Measurements from ENCODE around the gene HOXA6. TPM values are rescaled to one million over a fixed set of nuclear protein-coding genes. Genes with fewer than 3 reads are reported as not detected.
A peak's percentile ranks its signal among the peaks of the same experiment; 100 is the strongest.

The HOXA6 gene
- 10 to 100 TPM in 6 of 8 experiments, 1 to 10 TPM in 2; 4.4 to 52.8 (median 23.7) TPM for total RNA-seq

DNA sequence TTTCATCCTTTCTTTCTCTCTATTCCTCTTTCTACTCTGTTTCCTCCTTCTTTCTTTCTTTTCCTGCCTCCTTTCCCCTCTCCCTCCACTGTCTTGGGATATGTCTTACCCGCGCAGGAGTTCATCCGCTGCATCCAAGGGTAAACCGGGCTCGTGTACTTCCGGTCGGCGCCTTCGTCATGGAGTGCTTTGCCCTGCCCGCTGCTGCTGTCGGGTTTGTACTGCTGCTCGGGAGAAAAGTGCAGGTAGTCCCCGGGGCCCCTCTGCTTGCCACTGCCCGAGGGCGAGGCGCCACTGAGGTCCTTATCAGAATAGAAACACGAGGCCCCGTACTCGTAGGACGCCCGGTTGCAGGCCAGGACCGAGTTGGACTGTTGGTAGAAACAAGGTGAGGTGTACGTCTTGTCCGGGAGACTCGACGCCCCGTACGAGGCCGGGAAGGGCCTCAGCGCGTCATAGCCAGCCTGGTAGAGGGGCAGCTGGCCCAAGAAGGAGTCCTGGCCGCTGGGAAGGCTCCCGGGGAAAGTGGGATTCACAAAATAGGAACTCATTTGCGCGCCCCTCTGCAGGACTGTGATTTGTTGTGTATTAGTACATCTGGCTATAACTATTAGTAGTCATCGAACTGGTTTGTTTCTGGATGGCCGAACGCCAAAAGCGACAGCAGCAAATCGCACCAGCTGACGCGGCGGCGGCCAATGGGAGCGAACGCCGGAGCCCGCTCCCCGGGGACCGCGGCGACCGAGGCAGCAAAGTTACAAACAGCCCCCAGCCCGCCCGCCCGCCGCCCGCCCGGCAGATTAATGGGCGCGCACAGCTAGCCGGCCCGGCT, at the start of gene HOXA6:
HOXA6 (minus strand) TSS at position 576 of the 832 bp plus-strand sequence; CDS start at position 551, 25 bp downstream.
- peak within 1 kb of the TSS; percentile 24 to 63 (median 47) for H3K4me3 ChIP-seq
- in situ Hi-C loops (cut with MboI; ENCODE audit: low pct_unique_long_range_greater_than_20kb in 2 of 9, low sequenced_read_pairs in 9 of 9, unreplicated experiment in 9 of 9), result loop anchor here in 2 of 9 experiments (10.0 kb wide), 1 partner anchor 293 kb away; no protein-coding TSS in a partner anchor
- peak within 1 kb of the TSS in 1 of 2 donors; percentile 90 for H3K27ac ChIP-seq

GRCh38 chr7:27196287-27196767, 48.8 kb upstream of the HOXA6 start:
- no peak overlapping the region for H3K27ac ChIP-seq
- 0 to 13% (median 0%) methylated on average over 1 to 6 of the region's 6 CpGs for WGBS, 10 experiments
- H3K4me3 ChIP-seq, result no peak overlapping the region
- H3K4me1 ChIP-seq (replicated peaks in 1 of 2), result peaks cover 0 to 3% of the 10 kb centered on the region in 2 donors
- in situ Hi-C loops (cut with MboI; ENCODE audit: low pct_unique_long_range_greater_than_20kb in 2 of 9, low sequenced_read_pairs in 9 of 9, unreplicated experiment in 9 of 9), result loop anchor here in 6 of 9 experiments (10.0 to 25.0 kb wide), 6 partner anchors 591 to 1334 kb away; no protein-coding TSS in a partner anchor
- peak in 1 of 8 experiments; percentile 10 for ATAC-seq (replicated peaks in 6 of 8)

More for the DNA sequence above, at the start of gene HOXA6:
- 7 to 91% (median 80%) methylated on average over 3 to 25 of the region's 63 CpGs; no CpG with 5 or more reads in 1 of the 10 experiments for WGBS, 10 experiments
- peak in 3 of 8 experiments; percentile 2 to 34 (median 34) for ATAC-seq (replicated peaks in 6 of 8)
- H3K4me1 ChIP-seq (replicated peaks in 1 of 2), result peaks cover 9 to 38% of the 10 kb centered on the region in 2 donors

GRCh38 chr7:27194686-27195379, 47.3 kb upstream of the HOXA6 start:
- Histone ChIP-seq H3K4me3 (no peak overlapping the region), H3K27ac (no peak overlapping the region), H3K4me1 (replicated peaks in 1 of 2) (peaks cover 0 to 3% of the 10 kb centered on the region in 2 donors)
- 14 to 93% (median 48%) methylated on average over 3 to 9 of the region's 9 CpGs for WGBS, 10 experiments
- ATAC-seq (replicated peaks in 6 of 8), result no peak
- in situ Hi-C loops (cut with MboI; ENCODE audit: low pct_unique_long_range_greater_than_20kb in 2 of 9, low sequenced_read_pairs in 9 of 9, unreplicated experiment in 9 of 9), result loop anchor here in 6 of 9 experiments (10.0 to 25.0 kb wide), 6 partner anchors 592 to 1333 kb away; no protein-coding TSS in a partner anchor

DNA sequence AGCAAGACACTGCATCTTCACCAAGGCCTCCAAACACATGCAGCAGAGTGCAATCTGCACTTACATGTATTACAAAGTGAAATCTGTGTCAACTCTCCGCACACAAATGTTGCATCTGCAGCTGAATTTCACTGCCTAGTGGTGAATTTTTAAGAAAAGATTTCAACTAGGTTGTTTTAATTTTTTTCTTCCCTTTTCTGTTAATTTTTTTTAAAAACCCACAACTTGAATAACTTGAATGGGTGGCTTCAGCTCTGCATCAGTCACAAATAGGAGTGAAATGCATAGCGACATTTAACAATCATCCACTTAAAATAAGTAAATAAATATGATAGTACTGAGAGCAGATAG, 46.4 kb upstream of the HOXA6 start:
- Histone ChIP-seq H3K27ac (no peak overlapping the region), H3K4me1 (replicated peaks in 1 of 2) (peaks cover 0 to 4% of the 10 kb centered on the region in 2 donors), H3K4me3 (no peak overlapping the region)
- in situ Hi-C loops (cut with MboI; ENCODE audit: low pct_unique_long_range_greater_than_20kb in 2 of 9, low sequenced_read_pairs in 9 of 9, unreplicated experiment in 9 of 9), result loop anchor here in 6 of 9 experiments (10.0 to 25.0 kb wide), 6 partner anchors 593 to 1332 kb away; no protein-coding TSS in a partner anchor
- 0 to 100% (median 28%) methylated on average over 1 to 2 of the region's 2 CpGs; no CpG with 5 or more reads in 1 of the 10 experiments for WGBS, 10 experiments
- no peak for ATAC-seq (replicated peaks in 6 of 8)

DNA sequence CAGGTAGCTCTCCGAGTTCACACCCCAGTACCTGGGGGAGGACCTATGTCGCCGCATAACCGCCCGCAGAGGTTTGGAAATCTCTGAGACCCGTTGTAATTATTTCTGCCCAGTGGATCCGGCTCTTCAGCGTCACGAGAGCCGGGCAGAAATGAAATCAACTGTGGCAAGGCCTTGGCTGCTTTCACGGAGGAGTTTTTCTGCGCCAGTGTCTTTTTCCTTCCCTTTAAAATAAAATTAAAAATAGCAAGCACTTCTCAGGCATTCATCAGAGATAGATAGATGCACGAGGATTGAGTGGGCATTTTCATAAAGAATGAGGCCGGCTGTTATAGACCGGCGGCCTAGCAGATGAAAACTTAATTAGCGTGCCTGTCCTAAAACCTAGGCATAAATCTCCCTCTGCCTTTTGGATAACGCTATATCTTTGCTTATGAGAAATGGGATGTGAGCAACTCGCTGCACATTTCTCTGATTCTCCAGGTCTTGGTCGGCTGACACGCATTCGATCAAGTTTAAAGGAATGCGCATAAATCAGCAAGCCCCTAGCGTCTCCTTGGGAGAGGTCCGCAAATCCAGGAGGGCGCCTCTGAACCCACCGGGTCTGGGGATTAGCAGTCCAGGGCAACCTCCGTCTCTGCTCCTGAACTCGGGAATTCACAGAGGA, 45.9 kb upstream of the HOXA6 start:
- Histone ChIP-seq H3K4me3 (no peak overlapping the region), H3K4me1 (replicated peaks in 1 of 2) (peaks cover 0 to 9% of the 10 kb centered on the region in 2 donors), H3K27ac (no peak overlapping the region)
- no peak for ATAC-seq (replicated peaks in 6 of 8)
- 0 to 93% (median 20%) methylated on average over 1 to 17 of the region's 29 CpGs; no CpG with 5 or more reads in 1 of the 10 experiments for WGBS, 10 experiments
- in situ Hi-C loops (cut with MboI; ENCODE audit: low pct_unique_long_range_greater_than_20kb in 2 of 9, low sequenced_read_pairs in 9 of 9, unreplicated experiment in 9 of 9), result loop anchor here in 6 of 9 experiments (10.0 to 25.0 kb wide), 6 partner anchors 594 to 1331 kb away; no protein-coding TSS in a partner anchor

GRCh38 chr7:27192546-27193334, 45.2 kb upstream of the HOXA6 start:
- no peak overlapping the region for H3K4me3 ChIP-seq
- in situ Hi-C loops (cut with MboI; ENCODE audit: low pct_unique_long_range_greater_than_20kb in 2 of 9, low sequenced_read_pairs in 9 of 9, unreplicated experiment in 9 of 9), result loop anchor here in 6 of 9 experiments (10.0 to 25.0 kb wide), 6 partner anchors 595 to 1330 kb away; no protein-coding TSS in a partner anchor
- peak; percentile 6 to 64 (median 36) for ATAC-seq (replicated peaks in 6 of 8)
- WGBS, 10 experiments, result 0 to 95% (median 3%) methylated on average over 4 to 22 of the region's 78 CpGs; no CpG with 5 or more reads in 4 of the 10 experiments
- peaks cover 0 to 10% of the 10 kb centered on the region in 2 donors for H3K4me1 ChIP-seq (replicated peaks in 1 of 2)
- no peak overlapping the region for H3K27ac ChIP-seq

DNA sequence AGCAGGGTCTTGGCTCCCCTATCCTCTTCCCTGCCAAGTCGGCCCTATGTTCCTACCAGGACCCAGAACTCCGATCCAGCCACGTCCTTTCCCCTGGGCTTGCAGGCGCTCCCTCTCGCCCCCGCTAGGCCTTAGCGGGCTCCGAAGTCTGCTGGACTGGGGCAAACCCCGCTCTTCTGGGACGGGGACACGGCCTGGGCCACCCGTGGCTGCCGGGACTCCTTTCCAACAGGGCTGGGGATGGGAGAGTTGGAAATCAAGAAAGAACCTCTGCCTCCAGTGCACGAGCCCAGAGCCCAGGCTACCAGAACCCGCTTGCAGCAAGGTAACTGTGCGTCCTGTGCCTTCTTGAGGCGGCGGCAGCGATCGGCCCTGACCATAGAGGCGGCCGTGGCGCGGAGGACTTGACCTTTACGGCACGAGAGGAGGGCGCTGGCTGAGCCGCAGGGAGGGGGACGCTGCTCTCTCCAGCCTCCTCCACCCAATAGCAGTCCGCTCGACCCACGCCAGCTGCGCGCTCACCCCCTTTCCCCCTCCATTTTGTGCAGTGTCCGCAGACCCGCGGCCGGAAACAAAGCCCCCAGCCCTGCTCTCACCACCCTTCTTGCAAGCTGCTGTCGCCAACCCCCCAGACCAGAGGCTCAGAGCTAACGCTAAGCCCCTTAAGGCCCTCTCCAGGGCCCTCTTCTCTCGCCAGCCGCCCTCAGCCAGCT, 44.4 kb upstream of the HOXA6 start:
- Histone ChIP-seq H3K4me1 (replicated peaks in 1 of 2) (peaks cover 0 to 10% of the 10 kb centered on the region in 2 donors), H3K4me3 (no peak overlapping the region), H3K27ac (no peak overlapping the region)
- in situ Hi-C loops (cut with MboI; ENCODE audit: low pct_unique_long_range_greater_than_20kb in 2 of 9, low sequenced_read_pairs in 9 of 9, unreplicated experiment in 9 of 9), result loop anchor here in 6 of 9 experiments (10.0 to 25.0 kb wide), 6 partner anchors 595 to 1330 kb away; no protein-coding TSS in a partner anchor
- ATAC-seq (replicated peaks in 6 of 8), result peak in 4 of 8 experiments; percentile 22 to 42 (median 28)
- 0 to 100% (median 9%) methylated on average over 1 to 12 of the region's 42 CpGs; no CpG with 5 or more reads in 3 of the 10 experiments for WGBS, 10 experiments

DNA sequence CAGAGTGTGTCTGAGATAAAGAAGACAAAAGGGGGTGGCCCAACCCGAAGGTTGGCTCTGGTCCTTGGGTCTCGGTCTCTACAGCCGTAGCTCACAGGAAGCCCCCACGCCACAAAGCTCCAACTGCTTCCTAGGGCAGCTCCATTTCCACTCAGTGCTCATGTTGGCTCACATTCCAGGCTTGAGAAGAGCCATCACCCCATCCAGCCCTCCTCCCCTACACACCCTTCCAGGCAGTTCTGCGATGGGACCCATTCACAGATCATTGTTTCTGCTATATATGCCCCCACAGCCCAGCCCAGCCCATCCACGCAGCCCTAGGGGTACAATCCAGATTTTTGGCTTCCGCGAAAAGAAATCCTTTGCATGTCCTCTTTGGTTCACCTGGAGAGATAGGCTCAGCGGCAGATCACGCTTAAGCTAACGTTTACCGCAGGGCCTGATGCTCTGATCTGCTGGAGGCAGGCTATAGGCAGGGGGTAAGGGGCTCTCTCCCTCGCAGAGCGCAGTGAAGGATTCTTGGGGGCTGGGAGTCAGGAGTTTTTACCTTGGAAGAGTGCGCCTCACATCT, 43.7 kb upstream of the HOXA6 start:
- in situ Hi-C loops (cut with MboI; ENCODE audit: low pct_unique_long_range_greater_than_20kb in 2 of 9, low sequenced_read_pairs in 9 of 9, unreplicated experiment in 9 of 9), result loop anchor here in 6 of 9 experiments (10.0 to 25.0 kb wide), 6 partner anchors 596 to 1329 kb away; no protein-coding TSS in a partner anchor
- no peak for ATAC-seq (replicated peaks in 6 of 8)
- Histone ChIP-seq H3K4me1 (replicated peaks in 1 of 2) (peaks cover 0 to 10% of the 10 kb centered on the region in 2 donors), H3K4me3 (no peak overlapping the region), H3K27ac (no peak overlapping the region)
- 0 to 94% (median 15%) methylated on average over 1 to 10 of the region's 15 CpGs; no CpG with 5 or more reads in 2 of the 10 experiments for WGBS, 10 experiments

DNA sequence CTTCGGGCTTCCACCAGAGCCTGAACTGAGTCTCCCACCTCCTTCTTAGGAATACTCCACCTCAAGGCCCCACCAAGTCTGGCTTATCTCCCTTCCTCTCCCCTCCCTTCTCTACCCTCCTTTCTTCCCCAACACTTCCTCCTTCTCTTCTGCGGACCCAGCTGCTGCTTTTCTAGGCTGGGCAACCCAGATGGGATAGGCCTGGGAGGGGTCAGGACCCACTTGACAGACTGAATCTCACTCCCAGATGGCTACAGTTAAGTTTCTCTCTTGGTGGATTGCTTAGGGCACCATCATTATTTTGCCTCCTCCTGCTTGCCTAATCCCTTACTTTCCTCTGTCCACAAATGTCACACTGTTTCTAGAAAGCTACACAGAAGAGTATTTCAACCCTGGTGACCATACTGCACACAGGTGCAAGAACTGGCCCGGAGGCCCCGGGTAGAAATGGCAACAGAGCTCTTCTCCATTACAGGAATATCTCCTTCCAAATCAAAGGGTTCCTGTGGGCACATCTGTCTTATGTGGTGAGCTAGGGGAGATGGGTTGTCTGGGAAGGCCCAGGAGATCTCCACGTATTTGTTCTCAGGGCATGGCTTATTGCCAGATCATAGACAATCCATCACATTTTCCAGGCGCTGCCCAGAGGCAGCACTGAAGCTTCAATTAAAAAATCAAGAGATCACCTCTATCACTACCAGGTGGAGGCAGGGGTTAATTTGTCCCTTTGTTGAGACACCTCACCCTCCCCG, 42.6 kb upstream of the HOXA6 start:
- no peak overlapping the region for H3K27ac ChIP-seq
- 0 to 68% (median 47%) methylated on average over 1 to 6 of the region's 7 CpGs; no CpG with 5 or more reads in 1 of the 10 experiments for WGBS, 10 experiments
- in situ Hi-C loops (cut with MboI; ENCODE audit: low pct_unique_long_range_greater_than_20kb in 2 of 9, low sequenced_read_pairs in 9 of 9, unreplicated experiment in 9 of 9), result loop anchor here in 6 of 9 experiments (10.0 to 25.0 kb wide), 6 partner anchors 597 to 1328 kb away; no protein-coding TSS in a partner anchor
- ATAC-seq (replicated peaks in 6 of 8), result peak in 1 of 8 experiments; percentile 7
- no peak overlapping the region for H3K4me3 ChIP-seq
- peaks cover 0 to 10% of the 10 kb centered on the region in 2 donors for H3K4me1 ChIP-seq (replicated peaks in 1 of 2)
